Measurements from ENCODE around the gene RPP14.

GRCh38 chr3:58358092-58358491, 52.0 kb downstream of the RPP14 start:
- TF ChIP-seq CTCF (IDR thresholded peaks at IDR 0.05) = no peak
- TF ChIP-seq POLR2A (IDR thresholded peaks at IDR 0.05) = no peak
